ELR (cell line): ENCODE data around the gene SPOCK3.
A peak's percentile ranks its signal among the peaks of the same experiment; 100 is the strongest.
"Not testable (repeated sequence)": the region's sequence is repeated elsewhere in the genome, so short reads cannot be mapped to it uniquely, and the experiment has no call there.

Experiments used
- DNase-seq: peaks from one replicate; pipeline ENCODE4 v3.0.0-alpha.2; 2015; ENCODE audit warnings: low read depth

SPOCK3 gene

DNA sequence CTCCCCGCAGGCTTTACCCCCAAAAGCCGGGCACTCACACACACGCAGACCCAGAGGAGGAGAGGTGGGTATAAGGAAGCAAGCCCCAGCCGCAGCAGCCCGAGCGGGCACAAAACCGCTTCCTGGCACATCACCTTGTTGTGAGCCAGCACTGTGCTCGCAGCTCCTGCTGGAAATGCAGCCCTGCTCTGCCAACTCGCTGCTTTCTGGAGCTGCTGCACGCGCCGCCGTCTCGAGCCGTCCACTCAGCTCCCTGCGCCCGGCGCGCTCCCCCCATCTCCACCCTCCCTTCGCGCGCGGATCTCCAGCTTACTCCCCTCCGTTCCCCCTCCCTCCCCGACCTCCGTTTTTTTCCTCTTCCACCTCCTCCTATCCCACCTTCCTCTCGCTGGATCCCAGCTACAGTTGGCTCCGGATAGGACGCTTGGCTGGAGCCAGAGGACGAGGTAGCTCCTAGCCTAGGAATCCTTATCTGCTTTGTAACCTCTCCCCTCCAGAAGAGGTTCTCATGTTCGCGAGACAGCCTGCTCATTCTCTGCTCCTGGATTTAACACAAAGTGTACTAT is at the start of gene SPOCK3:
Gene SPOCK3 (minus strand): TSS at position 179 of the 566 bp plus-strand sequence.
- peak; percentile 63 for DNase-seq

DNA sequence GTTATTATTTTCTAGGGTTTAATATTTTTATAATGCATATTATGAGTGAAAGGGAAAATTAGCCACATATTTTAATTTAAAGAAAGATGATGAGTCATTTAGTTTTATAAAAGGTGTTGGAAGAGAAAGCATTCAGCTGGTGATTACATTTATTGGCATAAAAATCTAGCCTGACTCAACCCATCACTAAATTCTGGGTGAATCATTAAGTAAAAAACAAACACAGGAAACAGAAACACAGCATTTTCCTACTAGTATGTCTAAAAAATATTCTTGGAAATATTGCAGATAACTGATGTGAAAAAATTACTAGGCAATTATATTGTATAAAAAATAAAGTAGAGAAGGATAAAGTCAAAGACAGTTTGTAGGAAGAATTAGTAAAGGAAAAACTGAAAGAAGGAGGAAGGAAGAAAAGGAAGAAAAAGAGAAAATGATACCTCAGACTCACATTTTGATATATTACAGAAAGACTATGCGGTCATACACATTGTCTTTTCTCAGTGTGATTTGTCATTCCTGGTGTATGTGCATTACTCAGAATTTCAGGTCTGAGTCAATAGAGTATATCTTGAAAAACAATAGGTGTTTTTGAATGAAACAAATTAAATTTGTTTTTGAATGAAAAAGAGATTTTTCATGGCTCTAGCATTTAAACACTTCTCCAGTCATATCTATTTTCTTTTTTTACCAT is 48.0 kb upstream of the SPOCK3 start:
- DNase-seq: peak; percentile 79

DNA sequence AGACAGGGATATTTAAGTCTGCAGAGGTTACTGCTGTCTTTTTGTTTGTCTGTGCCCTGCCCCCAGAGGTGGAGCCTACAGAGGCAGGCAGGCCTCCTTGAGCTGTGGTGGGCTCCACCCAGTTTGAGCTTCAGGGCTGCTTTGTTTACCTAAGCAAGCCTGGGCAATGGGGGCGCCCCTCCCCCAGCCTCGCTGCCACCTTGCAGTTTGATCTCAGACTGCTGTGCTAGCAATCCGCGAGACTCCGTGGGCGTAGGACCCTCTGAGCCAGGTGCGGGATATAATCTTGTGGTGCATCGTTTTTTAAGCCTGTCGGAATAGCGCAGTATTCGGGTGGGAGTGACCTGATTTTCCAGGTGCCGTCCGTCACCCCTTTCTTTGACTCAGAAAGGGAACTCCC is 47.3 kb upstream of the SPOCK3 start:
- DNase-seq: not testable (repeated sequence)

DNA sequence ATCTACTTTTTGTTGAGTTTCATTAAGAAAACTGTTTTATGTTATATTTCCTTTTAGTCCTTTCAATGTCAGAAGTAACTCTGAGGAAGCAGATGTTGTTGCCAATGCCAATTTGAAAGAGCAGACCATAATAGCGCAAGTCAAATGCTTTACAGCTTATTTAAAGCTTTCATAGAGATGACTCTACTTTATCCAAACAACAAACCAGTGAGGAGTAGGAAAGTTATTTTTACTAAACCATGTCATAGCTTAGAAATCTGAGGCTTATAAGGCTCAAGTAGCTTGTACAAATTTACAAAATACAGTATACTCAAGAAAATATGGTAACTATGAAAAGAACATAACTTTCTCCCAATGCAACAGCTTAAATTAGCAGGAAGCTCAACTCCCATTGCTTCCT is 40.1 kb upstream of the SPOCK3 start:
- DNase-seq: peak; percentile 53

DNA sequence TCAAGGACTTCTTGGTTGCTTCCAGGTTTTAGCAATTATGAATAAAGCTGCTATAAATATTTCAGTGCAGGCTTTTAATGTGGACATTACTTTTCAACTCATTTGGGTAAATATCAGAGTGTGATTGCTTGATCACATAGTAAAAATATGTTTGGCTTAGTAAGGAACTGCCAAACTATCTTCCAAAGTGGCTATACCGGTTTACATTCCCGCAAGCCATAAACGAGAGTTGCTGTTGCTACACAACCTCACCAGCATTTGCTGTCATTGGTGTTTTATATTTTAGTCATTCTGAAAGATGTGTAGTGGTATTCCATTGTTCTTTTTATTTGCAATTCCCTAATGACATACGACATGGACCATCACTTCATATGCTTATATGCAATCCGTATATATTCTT is 30.9 kb upstream of the SPOCK3 start:
- DNase-seq: no peak

DNA sequence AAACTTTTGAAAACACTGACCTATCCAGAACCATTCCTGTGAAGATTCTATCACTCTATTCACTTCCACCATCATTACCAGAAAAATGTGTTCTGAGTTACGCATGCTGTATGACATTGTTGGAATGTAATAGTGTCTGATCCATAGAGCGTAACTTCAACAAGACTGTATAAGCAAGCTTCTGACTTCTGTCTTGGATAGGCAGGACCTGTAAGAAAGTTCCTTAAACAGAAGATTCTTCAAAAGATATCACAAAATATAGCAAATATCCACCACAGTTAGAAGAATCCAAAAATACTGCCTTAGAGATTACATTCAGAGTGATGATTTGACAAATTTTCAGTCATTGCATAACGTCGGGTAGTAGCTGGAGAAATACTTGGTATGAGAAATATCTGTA is 14.0 kb upstream of the SPOCK3 start:
- DNase-seq: no peak

DNA sequence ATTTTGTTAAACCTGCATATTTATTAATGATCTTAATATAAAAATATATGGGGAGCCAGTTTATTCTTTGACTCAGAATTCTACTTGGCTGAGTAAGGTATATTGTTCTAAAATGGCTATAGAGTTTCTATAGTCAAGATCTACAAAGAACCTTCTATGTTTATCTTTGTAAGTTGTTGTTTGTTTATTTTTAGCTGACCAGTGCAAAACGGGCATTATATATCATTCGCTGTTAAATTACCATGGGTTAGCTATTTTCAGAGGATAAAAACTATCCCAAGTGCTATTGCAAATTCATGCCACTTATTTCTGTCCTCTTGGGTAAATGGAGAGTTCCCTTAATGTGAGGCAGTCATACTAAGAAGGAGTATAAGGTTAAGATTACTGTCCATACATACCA is 5.3 kb upstream of the SPOCK3 start:
- no peak for DNase-seq

DNA sequence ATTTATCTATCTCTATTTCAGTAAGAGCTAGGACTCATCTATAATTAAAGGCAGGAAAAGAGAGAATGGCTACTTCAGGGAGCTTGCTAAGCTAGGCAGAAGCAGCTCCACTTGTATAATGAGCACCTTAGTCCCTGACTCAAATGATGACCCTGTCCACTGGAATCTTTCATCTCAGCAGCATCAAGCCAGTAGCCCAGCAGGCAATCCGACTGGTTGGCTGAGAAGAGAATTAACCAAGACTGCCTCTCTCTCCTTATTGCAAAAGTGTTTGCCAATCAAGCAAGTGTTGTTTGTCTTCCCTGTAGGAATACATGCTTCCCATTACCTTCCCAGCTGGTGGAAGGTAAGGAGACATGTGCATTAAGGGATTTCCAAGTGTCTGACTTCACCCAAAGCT is 3.9 kb upstream of the SPOCK3 start:
- no peak for DNase-seq

DNA sequence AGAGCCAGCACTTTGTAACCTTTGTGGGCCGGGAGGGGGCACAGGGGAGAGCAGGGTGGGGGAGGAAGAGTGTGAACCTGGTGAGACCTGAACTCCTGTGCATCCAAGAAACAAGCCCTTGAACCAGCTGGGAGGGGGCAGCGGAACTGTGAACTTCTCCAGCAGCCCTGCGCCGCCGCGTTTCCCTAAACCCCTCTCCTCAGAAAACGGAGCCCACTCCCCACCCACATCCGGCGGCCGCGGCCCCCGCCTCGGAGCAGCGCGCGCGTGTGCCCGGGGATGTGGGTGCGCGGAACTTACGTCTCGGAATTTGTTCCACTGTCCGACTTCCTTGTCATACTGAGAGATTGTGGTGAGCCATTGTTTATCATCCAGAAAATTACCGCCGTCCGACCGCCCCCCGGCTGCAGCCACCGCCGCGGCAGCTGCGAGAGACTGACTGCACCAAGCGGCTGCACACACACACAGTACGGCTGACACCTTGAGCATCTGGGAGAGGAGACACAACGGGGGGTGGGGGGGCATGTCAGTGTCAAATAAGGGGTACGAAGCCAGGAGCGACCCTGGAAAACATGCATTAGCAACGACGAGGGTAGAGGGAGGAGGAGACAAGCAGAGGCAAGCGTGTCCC is 494 bp downstream of the SPOCK3 start:
- DNase-seq: peak; percentile 57

DNA sequence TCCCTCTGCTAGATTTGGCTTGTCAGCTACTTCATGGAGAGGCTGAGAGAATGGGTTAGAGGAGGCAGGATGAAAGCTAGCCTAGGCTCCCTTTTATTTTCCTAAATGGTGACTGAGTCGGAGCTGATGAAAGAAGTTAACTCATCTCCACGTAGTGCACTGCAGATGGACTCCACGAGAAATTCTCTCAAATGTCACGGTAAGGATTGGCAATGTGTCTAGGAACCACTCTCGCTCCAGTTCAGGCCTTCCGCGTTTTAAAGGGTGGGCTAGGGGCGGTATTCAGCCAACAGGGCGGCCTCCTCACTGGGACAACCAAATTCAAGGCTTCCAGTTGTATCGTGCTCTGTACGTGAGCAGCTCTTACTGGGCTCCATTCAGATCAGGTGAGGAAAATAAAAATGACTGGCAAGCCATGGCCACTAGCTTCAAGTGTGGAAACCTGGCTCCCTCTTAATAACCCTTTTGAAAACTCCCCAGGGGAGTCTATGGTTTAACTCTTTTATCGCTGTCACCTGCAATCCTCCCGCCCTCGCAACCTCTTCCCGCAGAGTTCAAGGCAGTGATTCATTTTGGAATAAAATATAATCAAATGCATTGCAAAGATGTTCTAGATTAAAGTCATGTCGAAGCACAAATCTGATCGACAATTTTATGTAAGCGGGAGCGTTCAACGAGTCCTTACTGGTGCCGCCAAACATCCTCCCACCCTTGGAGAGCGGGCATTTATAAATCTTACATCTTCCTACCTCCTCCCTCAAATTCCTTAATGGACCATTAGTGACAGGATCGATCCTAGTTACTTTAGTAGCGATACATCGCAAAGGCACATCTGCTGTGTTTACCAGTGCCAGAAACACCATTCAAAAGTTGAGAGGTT is 1.2 kb downstream of the SPOCK3 start:
- peak; percentile 26 for DNase-seq

DNA sequence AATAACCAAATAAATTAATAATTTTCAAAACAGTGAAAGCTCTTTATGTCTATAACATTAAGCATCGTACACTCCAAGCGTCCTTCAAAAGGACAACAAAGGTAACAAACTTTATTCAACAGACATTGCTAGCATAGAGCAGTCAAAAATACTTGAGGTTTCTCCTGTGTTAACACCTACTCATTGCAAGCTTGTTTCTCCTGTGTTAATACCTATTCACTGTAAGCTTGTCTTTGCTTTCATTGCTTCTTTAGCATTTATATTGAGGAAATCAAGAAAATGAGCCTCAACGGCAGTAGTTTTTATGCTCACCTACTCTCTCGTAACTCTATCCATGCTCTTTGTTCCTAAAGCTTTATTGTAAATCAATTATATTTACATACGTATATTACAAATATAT is 3.5 kb downstream of the SPOCK3 start:
- DNase-seq: no peak

DNA sequence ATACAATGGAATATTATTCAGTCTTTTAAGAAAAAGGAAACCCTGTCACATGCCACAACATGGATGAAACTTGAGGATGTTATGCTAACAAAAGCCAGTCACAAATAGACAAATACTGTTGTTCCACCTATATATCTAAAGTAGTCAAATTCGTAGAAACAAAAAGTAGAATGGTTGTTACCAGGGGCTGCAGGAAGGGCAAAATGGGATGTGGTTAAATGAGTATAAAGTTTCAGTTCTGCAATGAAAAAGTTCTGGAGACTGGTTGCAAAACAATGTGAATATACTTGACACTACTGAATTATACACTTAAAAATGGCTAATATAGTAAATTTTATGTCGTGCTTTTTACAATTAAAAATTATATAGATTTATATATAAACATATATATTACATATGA is 12.2 kb downstream of the SPOCK3 start:
- no peak for DNase-seq

DNA sequence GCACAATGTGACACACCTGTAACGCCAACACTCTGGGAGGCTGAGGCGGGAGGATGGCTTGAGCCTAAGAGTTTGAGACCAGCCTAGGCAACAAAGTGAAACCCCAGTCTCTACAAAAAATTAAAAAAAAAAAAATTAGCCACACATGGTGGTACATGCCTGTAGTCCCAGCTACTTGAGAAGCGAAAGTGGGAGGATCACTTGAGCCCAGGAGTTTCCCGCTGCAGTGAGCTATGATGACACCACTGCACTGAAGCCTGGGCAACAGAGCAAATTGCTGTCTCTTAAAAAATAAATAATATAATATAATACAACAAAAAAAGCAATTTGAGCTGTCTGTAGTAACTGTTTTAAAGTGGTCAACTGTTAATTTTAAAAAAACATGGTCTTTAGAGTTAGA is 13.2 kb downstream of the SPOCK3 start:
- DNase-seq: peak; percentile 32

DNA sequence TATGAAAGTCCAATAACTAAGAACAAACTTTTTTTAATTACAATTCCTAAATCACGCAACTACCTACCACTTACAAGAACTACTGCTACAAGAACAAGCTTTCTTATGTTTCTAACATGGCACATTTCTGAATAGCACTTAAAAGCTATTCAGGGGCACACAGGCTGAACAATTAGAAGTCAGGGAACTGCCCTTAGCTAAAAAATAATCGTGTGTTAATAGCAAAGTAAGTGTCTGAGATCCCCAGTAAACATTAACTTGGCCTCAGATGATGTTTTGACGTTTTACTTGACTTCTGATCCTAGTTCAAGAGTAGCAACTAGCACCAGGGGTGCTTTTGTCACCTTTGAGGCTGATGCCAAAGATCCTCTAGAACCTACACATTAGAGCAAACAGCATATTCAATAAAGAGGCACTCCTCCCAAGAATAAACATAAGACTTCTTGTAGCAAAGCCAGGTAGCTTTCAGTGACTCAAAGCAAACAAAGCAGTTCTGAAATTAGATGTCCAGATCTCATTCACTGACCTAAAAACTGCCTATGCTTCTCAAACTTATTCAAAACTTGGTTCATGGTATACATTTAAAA is 16.2 kb downstream of the SPOCK3 start:
- DNase-seq: no peak

DNA sequence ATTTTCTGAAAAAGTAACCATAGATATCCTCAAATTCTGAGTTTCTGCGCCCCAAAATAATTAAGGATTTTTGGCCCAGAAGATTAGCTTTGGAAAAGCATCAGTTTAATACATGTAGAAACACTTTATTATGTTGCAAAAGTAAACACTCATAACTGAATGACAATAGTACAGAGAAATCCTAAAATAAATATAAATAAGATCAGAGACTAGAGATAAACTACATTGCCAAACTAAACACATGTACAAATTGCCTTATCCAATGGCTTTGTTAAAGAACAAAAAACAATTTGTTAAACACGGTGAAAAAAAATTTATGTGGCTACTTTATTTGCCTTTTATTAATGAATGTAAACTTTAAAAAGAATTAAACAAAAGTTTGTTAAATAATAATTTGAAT is 17.5 kb downstream of the SPOCK3 start:
- DNase-seq: no peak

DNA sequence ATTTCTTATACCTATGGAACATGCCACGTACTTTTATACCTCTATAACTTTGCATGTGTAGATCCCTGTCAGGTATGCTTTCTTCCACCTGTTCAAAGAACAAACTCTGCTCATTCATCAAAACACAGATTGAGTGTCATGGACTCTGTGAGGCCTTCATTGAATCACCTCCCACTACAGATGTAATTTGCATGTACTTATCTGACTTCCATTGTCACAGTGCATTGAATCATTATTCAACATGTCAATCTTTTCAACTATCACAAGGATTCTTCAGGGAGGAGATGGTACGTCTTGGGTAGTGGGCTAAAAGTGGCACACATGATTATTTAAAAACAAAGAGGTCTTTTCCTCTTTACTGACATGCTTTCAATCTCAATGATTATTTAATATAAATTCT is 24.1 kb downstream of the SPOCK3 start:
- no peak for DNase-seq

DNA sequence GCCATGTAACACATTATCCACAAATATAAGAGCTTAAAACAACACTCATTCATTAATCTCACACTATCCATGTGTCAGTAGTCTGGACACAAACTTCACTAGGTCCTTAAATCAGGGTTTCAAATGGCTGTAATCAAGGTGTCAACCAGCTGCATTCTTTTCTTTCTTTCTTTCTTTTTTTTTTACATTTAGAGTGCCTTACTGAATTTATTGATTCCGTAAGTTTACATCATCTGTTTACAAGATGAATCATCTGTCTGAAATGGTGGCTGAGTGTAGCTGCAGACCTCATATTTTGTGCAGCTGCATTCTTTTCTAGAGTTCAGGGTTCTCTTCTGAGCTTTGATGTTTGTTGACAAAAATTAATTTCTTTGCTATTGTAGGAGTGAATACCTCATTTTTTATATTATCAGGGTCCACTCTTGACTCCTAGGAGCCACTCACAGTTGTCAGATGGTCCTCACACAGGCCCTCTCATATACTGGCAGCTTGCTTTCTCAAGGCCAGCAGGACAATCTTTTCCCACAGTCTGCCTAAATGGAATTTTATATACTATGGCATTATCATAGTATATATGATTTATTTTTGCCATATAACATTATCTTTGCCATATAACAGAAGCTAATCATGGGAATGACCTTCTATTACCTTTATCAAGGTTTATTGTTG is 37.8 kb downstream of the SPOCK3 start:
- peak; percentile 66 for DNase-seq

DNA sequence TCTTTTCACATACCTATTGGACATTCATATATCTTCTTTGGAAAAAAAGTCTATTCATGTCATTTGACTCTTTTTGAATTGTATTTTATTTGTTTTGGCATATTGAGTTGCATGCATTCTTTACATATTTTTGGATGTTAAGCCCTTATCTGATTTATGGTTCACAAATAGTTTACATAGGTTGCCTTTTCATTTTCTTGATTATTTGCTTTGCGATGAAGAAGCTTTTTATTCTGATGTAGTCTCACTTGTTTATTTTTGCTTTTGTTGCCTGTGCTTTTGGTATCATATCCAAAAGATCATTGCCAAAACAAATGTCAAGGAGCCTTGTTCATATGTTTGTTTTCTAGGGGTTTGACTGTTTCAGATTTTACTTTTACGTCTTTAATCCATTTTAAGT is 43.9 kb downstream of the SPOCK3 start:
- DNase-seq: no peak

DNA sequence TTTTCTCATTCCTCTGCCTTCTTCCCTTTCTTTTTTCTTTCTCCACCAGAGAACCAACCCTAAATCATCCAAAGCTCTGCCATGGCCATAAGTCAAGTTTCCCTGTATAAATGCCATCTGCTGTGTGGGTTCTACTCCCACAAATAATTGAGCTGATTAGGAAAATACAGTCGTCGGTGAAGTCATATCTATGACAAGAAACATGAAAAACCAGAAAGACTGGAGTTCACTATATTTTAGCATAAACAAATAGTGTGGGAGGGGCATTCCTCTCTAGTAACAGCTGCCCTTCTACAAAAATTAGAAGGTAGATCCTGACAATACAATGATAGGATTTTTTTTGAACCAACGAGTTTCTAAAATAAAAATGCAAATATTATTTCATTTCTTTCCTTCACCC is 48.8 kb downstream of the SPOCK3 start:
- no peak for DNase-seq

DNA sequence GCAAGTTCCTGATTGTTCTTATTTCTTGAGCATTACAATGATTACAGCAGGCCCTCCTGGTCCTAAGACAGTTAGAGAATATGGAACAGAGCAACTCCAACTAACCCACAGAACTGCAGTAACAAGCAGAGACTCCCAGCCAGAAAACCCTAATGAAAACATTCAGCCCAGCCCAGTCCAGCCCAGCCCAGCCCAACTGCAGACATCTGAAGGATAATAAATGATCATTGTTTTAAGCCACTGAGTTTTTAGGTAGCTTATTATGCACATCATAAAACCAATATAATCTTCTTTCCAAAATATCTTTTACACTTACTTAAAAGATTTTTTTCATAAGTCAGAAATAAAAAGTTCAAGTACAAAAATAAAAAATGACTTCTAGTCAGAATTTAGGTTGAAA is 51.3 kb downstream of the SPOCK3 start:
- no peak for DNase-seq

DNA sequence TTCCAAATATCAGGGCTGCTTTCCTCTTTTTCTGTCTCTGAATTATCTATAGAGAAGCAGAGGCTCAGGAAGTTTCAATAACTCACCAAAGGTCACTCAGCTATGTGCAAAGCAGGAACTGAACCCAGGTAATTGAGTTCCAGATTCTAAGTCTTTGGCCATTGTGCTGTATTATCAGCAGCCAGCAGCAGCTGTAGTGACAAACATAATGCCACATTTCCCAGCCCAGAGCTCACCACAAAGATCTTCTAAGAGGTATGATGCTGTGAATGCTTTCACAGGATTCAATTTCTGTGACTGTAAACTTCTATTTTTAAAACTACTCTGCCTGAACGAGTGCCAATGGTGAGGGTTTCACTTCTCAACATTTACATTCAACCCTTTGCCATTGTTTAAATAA is 56.4 kb downstream of the SPOCK3 start:
- DNase-seq: no peak
